Stomach (tissue), 4 donors: ENCODE data around the gene ABCA1.

Experiments
- EP300 ChIP-seq: sonication (generic); formaldehyde crosslinking; IDR thresholded peaks from one replicate; pipeline ENCODE4 v1.6.1; 2017; ENCODE audit warnings: antibody characterized with exemption
- POLR2A ChIP-seq, 4 donors: fragments of 450-650 bp; IDR thresholded peaks; one replicate each; pipeline ENCODE4 v1.6.1; 2016; ENCODE audit warnings: antibody characterized with exemption in 4 of 4, control low read depth in 2 of 4, mild to moderate bottlenecking in 1 of 4, moderate library complexity in 1 of 4
- POLR2AphosphoS5 ChIP-seq, 3 donors: sonication (generic); formaldehyde crosslinking; IDR thresholded peaks; one replicate each; pipeline ENCODE4 v1.6.1; 2016; ENCODE audit warnings: antibody characterized with exemption in 3 of 3
- TF ChIP-seq, protein P1 (sequence below), 7 experiments: fragments of 450-650 bp in 4 of 7; fragments of 200-600 bp in 3 of 7; sonication (generic) in 3 of 7; IDR thresholded peaks; one replicate each; pipeline ENCODE4 v1.5.1; 2016 to 2019; ENCODE audit warnings: antibody characterized with exemption in 7 of 7, control low read depth in 2 of 7, mild to moderate bottlenecking in 1 of 7

DNA sequence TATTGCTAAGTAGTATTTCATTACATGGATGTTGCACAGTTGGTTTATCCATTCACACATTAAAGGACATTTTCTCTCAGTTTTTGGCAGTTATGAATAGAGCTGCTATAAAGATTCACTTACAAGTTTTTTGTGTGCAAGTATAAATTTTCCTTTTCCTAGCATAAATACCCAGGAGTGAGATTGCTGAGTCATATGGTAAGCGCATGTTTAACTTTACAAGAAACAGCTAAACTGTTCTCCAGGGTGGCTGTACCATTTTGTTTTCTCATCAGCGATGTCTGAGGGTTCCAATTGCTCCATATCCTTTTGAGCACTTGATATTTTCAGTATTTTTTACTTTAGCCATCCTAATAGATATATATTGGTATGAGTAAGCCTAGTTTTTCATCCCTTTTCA, 16.4 kb upstream of the ABCA1 start:
- TF ChIP-seq, protein P1, sequence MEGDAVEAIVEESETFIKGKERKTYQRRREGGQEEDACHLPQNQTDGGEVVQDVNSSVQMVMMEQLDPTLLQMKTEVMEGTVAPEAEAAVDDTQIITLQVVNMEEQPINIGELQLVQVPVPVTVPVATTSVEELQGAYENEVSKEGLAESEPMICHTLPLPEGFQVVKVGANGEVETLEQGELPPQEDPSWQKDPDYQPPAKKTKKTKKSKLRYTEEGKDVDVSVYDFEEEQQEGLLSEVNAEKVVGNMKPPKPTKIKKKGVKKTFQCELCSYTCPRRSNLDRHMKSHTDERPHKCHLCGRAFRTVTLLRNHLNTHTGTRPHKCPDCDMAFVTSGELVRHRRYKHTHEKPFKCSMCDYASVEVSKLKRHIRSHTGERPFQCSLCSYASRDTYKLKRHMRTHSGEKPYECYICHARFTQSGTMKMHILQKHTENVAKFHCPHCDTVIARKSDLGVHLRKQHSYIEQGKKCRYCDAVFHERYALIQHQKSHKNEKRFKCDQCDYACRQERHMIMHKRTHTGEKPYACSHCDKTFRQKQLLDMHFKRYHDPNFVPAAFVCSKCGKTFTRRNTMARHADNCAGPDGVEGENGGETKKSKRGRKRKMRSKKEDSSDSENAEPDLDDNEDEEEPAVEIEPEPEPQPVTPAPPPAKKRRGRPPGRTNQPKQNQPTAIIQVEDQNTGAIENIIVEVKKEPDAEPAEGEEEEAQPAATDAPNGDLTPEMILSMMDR (IDR thresholded peaks at IDR 0.05), result no peak
- TF ChIP-seq POLR2A (IDR thresholded peaks at IDR 0.05) (no peak), POLR2AphosphoS5 (IDR thresholded peaks at IDR 0.05) (no peak), EP300 (no peak)
